DMS53 (cell line): Measurements from ENCODE around the gene RBKS.
A peak's percentile ranks its signal among the peaks of the same experiment; 100 is the strongest.
"Not testable (repeated sequence)": the region's sequence is repeated elsewhere in the genome, so short reads cannot be mapped to it uniquely, and the experiment has no call there.

Source experiments
- DNase-seq: peaks from one replicate; lab custom pipeline; 2025; lab: John Stamatoyannopoulos, UW

RBKS gene

GRCh38 chr2:27798948-27799645 is 91.1 kb downstream of the RBKS start:
- no peak for DNase-seq

DNA sequence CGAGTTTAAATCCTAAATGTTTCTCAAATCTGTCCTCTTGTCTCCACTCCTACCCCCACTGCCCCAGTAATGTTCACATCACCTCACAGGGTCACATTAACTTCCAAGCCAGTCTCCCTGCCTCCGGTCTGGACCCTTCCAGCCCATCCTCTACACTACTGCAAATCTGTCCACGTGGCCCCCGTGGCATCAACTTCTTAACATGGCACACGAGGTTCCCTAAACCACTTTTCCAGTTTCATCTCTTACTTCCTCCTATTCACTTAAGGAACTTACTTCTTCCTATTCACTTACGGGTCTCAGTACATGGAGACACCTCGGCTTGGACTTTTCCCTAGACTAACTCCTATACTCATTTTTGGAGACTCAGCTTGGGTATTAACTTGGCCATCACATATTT is 91.7 kb downstream of the RBKS start:
- DNase-seq: no peak

DNA sequence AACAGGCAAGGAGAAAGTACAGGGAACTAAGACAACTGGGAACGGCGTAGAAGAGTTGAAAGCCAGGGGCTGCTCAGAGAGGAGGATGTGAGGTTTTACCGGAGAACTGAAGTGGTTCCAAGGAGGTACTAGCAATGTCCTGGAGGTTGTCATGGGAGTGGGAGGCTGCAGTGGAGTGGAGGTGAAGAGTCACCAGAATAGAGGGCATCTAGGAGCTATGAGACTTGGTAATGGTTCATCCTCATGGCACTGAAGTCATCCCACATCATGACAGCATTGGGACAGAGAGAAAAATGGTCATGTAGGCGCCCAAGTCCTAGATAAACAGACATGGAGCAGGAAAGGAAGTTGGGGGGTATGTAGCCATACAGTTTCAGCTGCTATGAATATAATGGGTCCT is 92.3 kb downstream of the RBKS start:
- no peak for DNase-seq

GRCh38 chr2:27796791-27797765 is 93.1 kb downstream of the RBKS start:
- no peak for DNase-seq

- no peak for DNase-seq
Observed at GRCh38 chr2:27795868-27796277, 94.3 kb downstream of the RBKS start.

DNA sequence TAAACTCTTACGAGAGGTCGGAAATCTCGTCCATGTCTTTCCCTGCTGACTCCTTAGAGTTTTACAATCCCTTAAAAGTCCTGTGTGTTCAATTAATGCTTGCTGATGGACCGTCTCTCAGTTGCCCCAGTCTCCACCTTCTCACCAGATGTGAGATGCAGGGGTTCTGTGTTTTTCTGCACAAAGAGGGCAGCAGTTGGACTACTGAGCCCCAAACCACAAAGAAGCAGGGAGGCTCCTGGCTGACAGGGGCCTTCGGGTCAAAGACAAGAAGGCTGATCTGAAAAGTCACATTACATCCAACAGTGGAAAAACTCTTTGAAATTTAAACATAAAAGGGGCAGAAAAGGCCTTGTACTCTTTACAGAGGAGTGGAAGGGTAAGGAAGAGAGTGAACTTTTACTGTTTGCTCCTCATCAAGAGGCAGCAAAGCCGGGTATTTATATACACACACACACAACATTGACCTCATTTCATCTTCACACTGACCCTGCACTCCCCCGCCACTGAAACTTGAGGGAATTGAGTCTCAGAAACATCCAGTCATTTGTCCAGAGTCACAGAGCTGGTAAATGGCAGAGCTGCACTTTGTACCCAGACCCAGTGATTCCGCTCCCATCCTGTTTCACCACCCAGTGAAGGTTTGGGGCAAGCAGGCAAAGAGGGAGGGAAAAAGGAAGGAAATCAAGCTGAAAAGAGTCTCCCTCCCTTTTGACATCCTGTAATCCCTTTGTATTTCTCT is 94.9 kb downstream of the RBKS start:
- no peak for DNase-seq

DNA sequence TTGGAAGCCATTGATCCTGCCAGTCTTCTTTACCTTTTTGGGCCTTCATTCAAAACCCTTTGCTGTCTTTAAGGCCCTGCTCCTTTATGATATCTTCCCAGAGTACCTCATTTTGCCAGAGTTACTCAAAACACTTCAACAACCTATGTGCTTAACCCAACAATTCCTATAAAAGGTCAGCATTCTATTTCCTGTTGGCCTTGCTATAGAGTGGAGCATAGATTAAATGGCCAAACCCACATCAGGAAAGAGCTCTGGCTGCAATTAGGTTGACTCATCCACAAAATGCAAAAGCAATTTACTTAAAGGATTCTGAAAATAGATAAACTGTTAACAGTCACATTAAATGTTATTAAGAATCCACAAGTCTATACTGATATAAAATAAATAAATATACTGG is 97.4 kb downstream of the RBKS start:
- no peak for DNase-seq

DNA sequence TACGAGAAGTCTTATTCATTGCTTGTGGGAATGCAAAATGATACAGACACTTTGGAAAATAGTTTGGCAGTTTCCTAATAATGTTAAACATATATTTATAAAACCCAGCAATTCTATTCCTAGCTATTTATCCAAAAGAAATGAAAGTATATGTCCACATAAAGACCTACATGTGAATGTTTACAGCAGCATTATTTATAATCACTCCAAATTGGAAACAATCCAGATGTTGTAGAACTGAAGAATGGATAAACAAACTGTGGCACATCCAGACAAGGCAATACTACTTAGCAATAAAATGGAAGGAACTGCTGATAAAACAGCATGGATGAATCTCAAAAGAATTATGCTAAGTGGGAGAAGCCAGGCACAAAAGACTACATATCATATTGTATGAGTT is 99.4 kb downstream of the RBKS start:
- DNase-seq: no peak

- no peak for DNase-seq
Observed at GRCh38 chr2:27782701-27783100, 107.5 kb downstream of the RBKS start.

DNA sequence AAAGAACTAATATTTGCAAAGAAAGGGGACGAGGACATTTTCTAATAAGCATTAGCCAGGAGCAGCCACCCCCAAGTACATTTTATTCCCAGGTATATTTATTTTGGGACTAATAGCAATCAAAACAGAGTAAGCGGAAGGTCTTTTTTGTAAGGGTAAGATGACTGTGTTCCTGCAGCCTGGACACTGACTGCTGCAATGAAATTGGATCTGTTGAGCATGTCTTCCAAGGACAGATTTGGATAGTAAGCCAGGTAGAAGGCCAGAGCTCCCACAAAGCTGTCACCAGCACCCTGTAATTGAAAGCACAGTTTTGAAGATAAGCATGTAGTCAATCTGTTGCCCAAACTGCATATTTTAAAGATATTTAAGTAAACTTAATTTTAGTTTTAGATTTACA is 108.7 kb downstream of the RBKS start:
- no peak for DNase-seq

- no peak for DNase-seq
Observed at GRCh38 chr2:27779417-27780055, 110.7 kb downstream of the RBKS start.

- no peak for DNase-seq
Observed at GRCh38 chr2:27776696-27777095, 113.5 kb downstream of the RBKS start.

- DNase-seq: no peak
Observed at GRCh38 chr2:27776097-27776496, 114.1 kb downstream of the RBKS start.

DNA sequence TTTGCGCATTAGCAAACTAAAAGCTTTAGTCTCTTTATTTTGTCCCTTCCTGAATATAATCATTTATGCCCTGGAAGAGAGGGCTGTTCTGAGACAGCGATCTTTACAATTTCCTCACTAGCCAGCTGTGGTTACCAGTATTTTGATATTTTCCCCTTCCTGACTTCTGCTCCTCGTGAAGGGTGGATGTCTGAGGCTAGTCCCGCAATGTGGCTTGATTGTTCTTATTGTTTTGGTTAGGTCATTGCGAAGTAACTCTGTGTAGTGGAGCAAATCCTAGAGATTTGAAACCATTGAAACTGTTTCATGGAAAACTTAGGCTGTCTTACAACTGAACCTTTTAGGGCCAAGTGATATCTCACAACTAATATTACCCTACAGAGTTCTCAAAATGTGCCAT is 116.2 kb downstream of the RBKS start:
- DNase-seq: no peak

- no peak for DNase-seq
Observed at GRCh38 chr2:27772804-27773203, 117.4 kb downstream of the RBKS start.

GRCh38 chr2:27771548-27772335 is 118.4 kb downstream of the RBKS start, which contains the start of gene MRPL33:
Gene MRPL33, plus strand, starts transcription at chr2:27771719. Its CDS starts 59 bp downstream, at chr2:27771778.
- peak; percentile 94 for DNase-seq

- DNase-seq: no peak
Observed at GRCh38 chr2:27771202-27771547, 119.0 kb downstream of the RBKS start.

- DNase-seq: no peak
Observed at GRCh38 chr2:27766287-27766661, 123.9 kb downstream of the RBKS start.

DNA sequence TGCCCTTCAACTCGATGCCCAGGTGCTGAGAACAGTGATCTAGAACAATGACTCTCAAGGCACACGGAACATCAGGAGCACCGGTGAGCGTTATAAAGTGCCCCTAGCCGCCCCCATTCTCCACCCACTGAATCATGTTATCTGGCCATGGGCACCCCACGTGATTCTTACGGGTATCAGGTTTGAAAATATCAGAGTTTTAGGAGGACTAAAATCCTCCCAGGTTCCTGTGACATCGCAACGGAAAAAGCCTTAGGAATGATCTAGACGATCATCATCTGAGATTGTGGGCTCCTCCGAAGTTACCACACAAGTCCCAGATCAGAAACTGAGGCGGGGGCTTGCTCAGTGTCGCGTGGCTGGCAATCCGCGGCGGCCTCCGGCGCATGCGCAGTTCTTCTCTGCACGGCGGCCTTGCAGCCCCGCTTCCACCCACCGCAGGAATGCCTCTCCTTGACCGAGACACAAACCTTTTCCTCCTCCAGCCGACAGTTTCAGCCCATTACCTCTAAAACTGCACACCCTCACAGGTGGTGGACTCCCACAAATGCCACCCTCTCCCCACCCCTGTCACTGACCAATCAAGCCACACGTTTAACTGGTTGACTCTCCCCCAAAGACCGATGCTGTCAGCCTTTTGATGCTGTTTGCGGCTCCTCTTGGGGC is 124.4 kb downstream of the RBKS start:
- DNase-seq: peak; percentile 52

GRCh38 chr2:27764526-27764925 is 125.7 kb downstream of the RBKS start:
- DNase-seq: not testable (repeated sequence)

DNA sequence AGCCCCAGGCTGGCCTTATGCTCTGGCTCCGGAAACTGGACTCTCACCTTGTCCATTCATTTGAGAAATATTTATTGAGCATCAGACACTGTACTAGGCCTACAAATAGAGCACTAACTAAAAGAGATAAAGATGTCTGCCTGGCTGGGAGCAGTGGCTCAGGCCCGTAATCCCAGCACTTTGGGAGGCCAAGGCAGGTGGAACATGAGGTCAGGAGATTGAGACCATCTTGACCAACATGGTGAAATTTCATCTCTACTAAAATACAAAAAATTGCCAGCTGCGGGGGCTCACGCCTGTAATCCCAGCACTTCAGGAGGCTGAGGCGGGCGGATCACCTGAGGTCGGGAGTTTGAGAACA is 126.3 kb downstream of the RBKS start:
- DNase-seq: no peak
